Ishikawa (cell line): ENCODE results near the gene PLEKHA7.

ENCODE experiments used
- CEBPB ChIP-seq: IDR thresholded peaks from 2 replicates; pipeline ENCODE4 v1.6.1; 2012
- CREB1 ChIP-seq: IDR thresholded peaks from 2 replicates; pipeline ENCODE4 v1.6.1; 2012; ENCODE audit warnings: low read depth
- EGR1 ChIP-seq: IDR thresholded peaks from 2 replicates; pipeline ENCODE4 v1.6.1; 2012
- EP300 ChIP-seq: IDR thresholded peaks from 2 replicates; pipeline ENCODE4 v1.6.1; 2012; ENCODE audit warnings: borderline replicate concordance
- FOXM1 ChIP-seq: IDR thresholded peaks from 2 replicates; pipeline ENCODE4 v1.6.1; 2012; ENCODE audit warnings: low read depth, borderline replicate concordance
- NFIC ChIP-seq: IDR thresholded peaks from 2 replicates; pipeline ENCODE4 v1.6.1; 2012
- RAD21 ChIP-seq: IDR thresholded peaks from 2 replicates; pipeline ENCODE4 v1.6.1; 2012; ENCODE audit warnings: low read depth
- TAF1 ChIP-seq: IDR thresholded peaks from 2 replicates; pipeline ENCODE4 v1.6.1; 2012; ENCODE audit warnings: low read depth, mild to moderate bottlenecking
- TCF12 ChIP-seq: IDR thresholded peaks from 2 replicates; pipeline ENCODE4 v1.6.1; 2012; ENCODE audit warnings: low read depth
- TEAD4 ChIP-seq: IDR thresholded peaks from 2 replicates; pipeline ENCODE4 v1.6.1; 2012
- ZBTB7A ChIP-seq: IDR thresholded peaks from 2 replicates; pipeline ENCODE4 v1.6.1; 2012; ENCODE audit warnings: low read depth
- TF ChIP-seq, protein P1 (sequence below): IDR thresholded peaks from 2 replicates; pipeline ENCODE4 v1.6.1; 2012
- TF ChIP-seq, protein P2 (sequence below): IDR thresholded peaks from 2 replicates; pipeline ENCODE4 v1.6.1; 2012; ENCODE audit warnings: low read depth, mild to moderate bottlenecking
- TF ChIP-seq, protein P3 (sequence below): IDR thresholded peaks from 2 replicates; pipeline ENCODE4 v1.6.1; 2012

DNA sequence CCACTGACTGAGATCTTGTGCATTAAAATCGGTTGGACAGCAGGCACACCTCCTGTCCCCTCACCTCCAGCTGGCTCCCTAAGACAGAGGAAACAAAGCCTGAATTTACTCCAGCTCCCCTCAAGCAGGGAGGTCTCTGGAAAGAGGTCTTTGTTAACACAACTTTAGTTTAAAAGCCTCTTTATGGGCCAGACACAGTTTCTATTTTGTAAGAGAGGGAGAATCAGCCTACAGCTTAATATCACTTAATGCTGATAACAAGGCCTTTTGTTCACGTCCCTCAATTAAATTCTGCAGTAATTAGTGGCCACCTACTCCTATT is 36.3 kb downstream of the PLEKHA7 start:
- TF ChIP-seq EP300 (no peak), TAF1 (no peak), EGR1 (no peak), RAD21 (no peak), ZBTB7A (no peak), CREB1 (no peak), FOXM1 (no peak), NFIC (no peak), CEBPB (no peak), TEAD4 (no peak), TCF12 (no peak)
- TF ChIP-seq, protein P1, sequence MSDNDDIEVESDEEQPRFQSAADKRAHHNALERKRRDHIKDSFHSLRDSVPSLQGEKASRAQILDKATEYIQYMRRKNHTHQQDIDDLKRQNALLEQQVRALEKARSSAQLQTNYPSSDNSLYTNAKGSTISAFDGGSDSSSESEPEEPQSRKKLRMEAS: no peak
- TF ChIP-seq, protein P2, sequence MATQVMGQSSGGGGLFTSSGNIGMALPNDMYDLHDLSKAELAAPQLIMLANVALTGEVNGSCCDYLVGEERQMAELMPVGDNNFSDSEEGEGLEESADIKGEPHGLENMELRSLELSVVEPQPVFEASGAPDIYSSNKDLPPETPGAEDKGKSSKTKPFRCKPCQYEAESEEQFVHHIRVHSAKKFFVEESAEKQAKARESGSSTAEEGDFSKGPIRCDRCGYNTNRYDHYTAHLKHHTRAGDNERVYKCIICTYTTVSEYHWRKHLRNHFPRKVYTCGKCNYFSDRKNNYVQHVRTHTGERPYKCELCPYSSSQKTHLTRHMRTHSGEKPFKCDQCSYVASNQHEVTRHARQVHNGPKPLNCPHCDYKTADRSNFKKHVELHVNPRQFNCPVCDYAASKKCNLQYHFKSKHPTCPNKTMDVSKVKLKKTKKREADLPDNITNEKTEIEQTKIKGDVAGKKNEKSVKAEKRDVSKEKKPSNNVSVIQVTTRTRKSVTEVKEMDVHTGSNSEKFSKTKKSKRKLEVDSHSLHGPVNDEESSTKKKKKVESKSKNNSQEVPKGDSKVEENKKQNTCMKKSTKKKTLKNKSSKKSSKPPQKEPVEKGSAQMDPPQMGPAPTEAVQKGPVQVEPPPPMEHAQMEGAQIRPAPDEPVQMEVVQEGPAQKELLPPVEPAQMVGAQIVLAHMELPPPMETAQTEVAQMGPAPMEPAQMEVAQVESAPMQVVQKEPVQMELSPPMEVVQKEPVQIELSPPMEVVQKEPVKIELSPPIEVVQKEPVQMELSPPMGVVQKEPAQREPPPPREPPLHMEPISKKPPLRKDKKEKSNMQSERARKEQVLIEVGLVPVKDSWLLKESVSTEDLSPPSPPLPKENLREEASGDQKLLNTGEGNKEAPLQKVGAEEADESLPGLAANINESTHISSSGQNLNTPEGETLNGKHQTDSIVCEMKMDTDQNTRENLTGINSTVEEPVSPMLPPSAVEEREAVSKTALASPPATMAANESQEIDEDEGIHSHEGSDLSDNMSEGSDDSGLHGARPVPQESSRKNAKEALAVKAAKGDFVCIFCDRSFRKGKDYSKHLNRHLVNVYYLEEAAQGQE: no peak
- TF ChIP-seq, protein P3, sequence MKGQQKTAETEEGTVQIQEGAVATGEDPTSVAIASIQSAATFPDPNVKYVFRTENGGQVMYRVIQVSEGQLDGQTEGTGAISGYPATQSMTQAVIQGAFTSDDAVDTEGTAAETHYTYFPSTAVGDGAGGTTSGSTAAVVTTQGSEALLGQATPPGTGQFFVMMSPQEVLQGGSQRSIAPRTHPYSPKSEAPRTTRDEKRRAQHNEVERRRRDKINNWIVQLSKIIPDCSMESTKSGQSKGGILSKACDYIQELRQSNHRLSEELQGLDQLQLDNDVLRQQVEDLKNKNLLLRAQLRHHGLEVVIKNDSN: no peak
